DND-41 (cell line): ENCODE results near the gene HMGA1.
"Not testable (repeated sequence)": the region's sequence is repeated elsewhere in the genome, so short reads cannot be mapped to it uniquely, and the experiment has no call there.

Source experiments
- EZH2 ChIP-seq: IDR thresholded peaks from 3 replicates; pipeline ENCODE4 v1.6.1; 2012; ENCODE audit warnings: borderline replicate concordance, low read depth, mild to moderate bottlenecking, moderate library complexity, low read length, inconsistent platforms; ENCODE audit not compliant: severe bottlenecking
- TF ChIP-seq, protein P1 (sequence below): IDR thresholded peaks from 2 replicates; pipeline ENCODE4 v1.5.1; 2012; ENCODE audit warnings: borderline replicate concordance, low read length, moderate library complexity, mild to moderate bottlenecking; ENCODE audit not compliant: poor library complexity, severe bottlenecking; ENCODE audit errors: extremely low read depth

DNA sequence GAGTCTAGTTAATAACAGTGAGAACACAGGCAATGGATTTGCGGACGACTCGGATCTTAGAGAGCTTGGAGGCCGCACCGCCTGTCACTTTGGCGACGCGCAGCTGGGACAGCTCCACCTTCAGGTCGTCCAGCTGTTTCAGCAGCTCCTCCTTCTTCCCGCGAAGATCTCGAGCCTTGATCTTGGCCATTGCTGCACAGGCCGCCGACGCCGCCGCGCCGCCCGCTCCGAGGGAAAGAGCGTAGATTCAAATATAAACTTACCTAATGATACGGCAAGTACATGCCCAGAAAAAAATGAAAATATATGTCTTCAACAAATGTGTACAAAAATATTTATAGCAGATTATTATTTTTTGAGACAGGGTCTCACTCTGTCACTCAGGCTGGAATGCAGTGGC, 26.8 kb downstream of the HMGA1 start:
- TF ChIP-seq, protein P1, sequence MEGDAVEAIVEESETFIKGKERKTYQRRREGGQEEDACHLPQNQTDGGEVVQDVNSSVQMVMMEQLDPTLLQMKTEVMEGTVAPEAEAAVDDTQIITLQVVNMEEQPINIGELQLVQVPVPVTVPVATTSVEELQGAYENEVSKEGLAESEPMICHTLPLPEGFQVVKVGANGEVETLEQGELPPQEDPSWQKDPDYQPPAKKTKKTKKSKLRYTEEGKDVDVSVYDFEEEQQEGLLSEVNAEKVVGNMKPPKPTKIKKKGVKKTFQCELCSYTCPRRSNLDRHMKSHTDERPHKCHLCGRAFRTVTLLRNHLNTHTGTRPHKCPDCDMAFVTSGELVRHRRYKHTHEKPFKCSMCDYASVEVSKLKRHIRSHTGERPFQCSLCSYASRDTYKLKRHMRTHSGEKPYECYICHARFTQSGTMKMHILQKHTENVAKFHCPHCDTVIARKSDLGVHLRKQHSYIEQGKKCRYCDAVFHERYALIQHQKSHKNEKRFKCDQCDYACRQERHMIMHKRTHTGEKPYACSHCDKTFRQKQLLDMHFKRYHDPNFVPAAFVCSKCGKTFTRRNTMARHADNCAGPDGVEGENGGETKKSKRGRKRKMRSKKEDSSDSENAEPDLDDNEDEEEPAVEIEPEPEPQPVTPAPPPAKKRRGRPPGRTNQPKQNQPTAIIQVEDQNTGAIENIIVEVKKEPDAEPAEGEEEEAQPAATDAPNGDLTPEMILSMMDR: not testable (repeated sequence)
- not testable (repeated sequence) for TF ChIP-seq EZH2
